ENCODE results near the gene GPR108. TPM values are rescaled to one million over a fixed set of nuclear protein-coding genes. Genes with fewer than 3 reads are reported as not detected.
"Not testable (repeated sequence)": the region's sequence is repeated elsewhere in the genome, so short reads cannot be mapped to it uniquely, and the experiment has no call there.

Gene GPR108
- total RNA-seq, 1 experiment from 2014 or later, result 36.4 TPM

GRCh38 chr19:6751189-6751588, 13.8 kb upstream of the GPR108 start:
- Histone ChIP-seq H3K4me1 (ENCODE audit: insufficient read depth, low read length, poor library complexity, severe bottlenecking) (peaks cover 3% of the 10 kb centered on the region), H3K36me3 (ENCODE audit: insufficient read depth, low read length, poor library complexity, severe bottlenecking) (peaks cover 64% of the 10 kb centered on the region), H3K27me3 (replicated peaks; ENCODE audit: insufficient read depth, low read depth, low read length, poor library complexity) (no peaks in the 10 kb centered on the region), H3K9me3 (ENCODE audit: low read depth, low read length, poor library complexity, severe bottlenecking) (no peaks in the 10 kb centered on the region), H3K4me3 (ENCODE audit: low read depth, low read length, poor library complexity, severe bottlenecking) (no peak overlapping the region), H3K27ac (ENCODE audit: low read depth, low read length, poor library complexity, severe bottlenecking) (no peak overlapping the region)
- intact Hi-C loops (cut with micrococcal nuclease; ENCODE audit: unreplicated experiment), result loop anchor here (5.0 kb wide), 1 partner anchor 234 kb away; no protein-coding TSS in a partner anchor
- BruUV-seq (replicated peaks), result no TSS peak
- ChIA-PET CTCF (no interaction called here), POLR2A (ENCODE audit: low non-redundant PET) (no interaction called here)
- no peak for TF ChIP-seq CTCF (conservative IDR thresholded peaks at IDR 0.05; ENCODE audit: low read depth, low read length)
- TF ChIP-seq EZH2 (IDR thresholded peaks at IDR 0.05; ENCODE audit: borderline replicate concordance, low read depth, low read length, poor library complexity, severe bottlenecking), result no peak
- DNase-seq (ENCODE audit: low spot score), result no peak

- Histone ChIP-seq H3K4me1 (ENCODE audit: insufficient read depth, low read length, poor library complexity, severe bottlenecking) (peaks cover 9% of the 10 kb centered on the region), H3K9me3 (ENCODE audit: low read depth, low read length, poor library complexity, severe bottlenecking) (no peaks in the 10 kb centered on the region), H3K4me3 (ENCODE audit: low read depth, low read length, poor library complexity, severe bottlenecking) (no peak overlapping the region), H3K36me3 (ENCODE audit: insufficient read depth, low read length, poor library complexity, severe bottlenecking) (peaks cover 73% of the 10 kb centered on the region), H3K27ac (ENCODE audit: low read depth, low read length, poor library complexity, severe bottlenecking) (no peak overlapping the region), H3K27me3 (replicated peaks; ENCODE audit: insufficient read depth, low read depth, low read length, poor library complexity) (no peaks in the 10 kb centered on the region)
- no peak for TF ChIP-seq EZH2 (IDR thresholded peaks at IDR 0.05; ENCODE audit: borderline replicate concordance, low read depth, low read length, poor library complexity, severe bottlenecking)
- no peak for TF ChIP-seq CTCF (conservative IDR thresholded peaks at IDR 0.05; ENCODE audit: low read depth, low read length)
- intact Hi-C loops (cut with micrococcal nuclease; ENCODE audit: unreplicated experiment), result loop anchor here (5.0 kb wide), 1 partner anchor 233 kb away; no protein-coding TSS in a partner anchor
- BruUV-seq (replicated peaks), result no TSS peak
- no peak for DNase-seq (ENCODE audit: low spot score)
- ChIA-PET CTCF (no interaction called here), POLR2A (ENCODE audit: low non-redundant PET) (no interaction called here)
Observed at GRCh38 chr19:6750062-6750461, 12.7 kb upstream of the GPR108 start.

- H3K27ac ChIP-seq (ENCODE audit: low read depth, low read length, poor library complexity, severe bottlenecking); CTCF ChIA-PET; DNase-seq (ENCODE audit: low spot score); BruUV-seq (replicated peaks); POLR2A ChIA-PET (ENCODE audit: low non-redundant PET); intact Hi-C loops (cut with micrococcal nuclease; ENCODE audit: unreplicated experiment); H3K4me3 ChIP-seq (ENCODE audit: low read depth, low read length, poor library complexity, severe bottlenecking); H3K27me3 ChIP-seq (replicated peaks; ENCODE audit: insufficient read depth, low read depth, low read length, poor library complexity); H3K9me3 ChIP-seq (ENCODE audit: low read depth, low read length, poor library complexity, severe bottlenecking): not testable (repeated sequence)
- peaks cover 88% of the 10 kb centered on the region for H3K36me3 ChIP-seq (ENCODE audit: insufficient read depth, low read length, poor library complexity, severe bottlenecking)
- H3K4me1 ChIP-seq (ENCODE audit: insufficient read depth, low read length, poor library complexity, severe bottlenecking), result peaks cover 24% of the 10 kb centered on the region
Observed at GRCh38 chr19:6748543-6748942, 11.2 kb upstream of the GPR108 start.

- no peak for TF ChIP-seq CTCF (conservative IDR thresholded peaks at IDR 0.05; ENCODE audit: low read depth, low read length)
- TF ChIP-seq EZH2 (IDR thresholded peaks at IDR 0.05; ENCODE audit: borderline replicate concordance, low read depth, low read length, poor library complexity, severe bottlenecking), result no peak
- DNase-seq (ENCODE audit: low spot score), result no peak
- intact Hi-C loops (cut with micrococcal nuclease; ENCODE audit: unreplicated experiment), result no loop called here
- Histone ChIP-seq H3K27me3 (replicated peaks; ENCODE audit: insufficient read depth, low read depth, low read length, poor library complexity) (no peaks in the 10 kb centered on the region), H3K36me3 (ENCODE audit: insufficient read depth, low read length, poor library complexity, severe bottlenecking) (peaks cover 84% of the 10 kb centered on the region), H3K4me1 (ENCODE audit: insufficient read depth, low read length, poor library complexity, severe bottlenecking) (peaks cover 29% of the 10 kb centered on the region), H3K9me3 (ENCODE audit: low read depth, low read length, poor library complexity, severe bottlenecking) (no peaks in the 10 kb centered on the region), H3K4me3 (ENCODE audit: low read depth, low read length, poor library complexity, severe bottlenecking) (no peak overlapping the region), H3K27ac (ENCODE audit: low read depth, low read length, poor library complexity, severe bottlenecking) (no peak overlapping the region)
- BruUV-seq (replicated peaks), result no TSS peak
- POLR2A ChIA-PET (ENCODE audit: low non-redundant PET), result no interaction called here
- CTCF ChIA-PET, result no interaction called here
Observed at GRCh38 chr19:6745965-6746364, 8.6 kb upstream of the GPR108 start.
